HL-60 (cell line): ENCODE data around the gene HDGFL3.

ENCODE experiments used
- DNase-seq, 2 experiments: peaks; one replicate each; pipeline ENCODE4 v3.0.0-alpha.2; 2010 to 2020; ENCODE audit warnings: low read depth in 1 of 2, low spot score in 1 of 2
- H3K27ac ChIP-seq: fragments of 250-450 bp; sonication (Bioruptor Pico); replicated peaks from 2 replicates; pipeline ENCODE4 v1.5.1; 2020; ENCODE audit warnings: mild to moderate bottlenecking, moderate library complexity
- H3K27me3 ChIP-seq: fragments of 250-450 bp; sonication (Bioruptor Pico); 2 replicates; pipeline ENCODE4 v1.5.1; 2021; ENCODE audit warnings: mild to moderate bottlenecking, moderate library complexity; ENCODE audit not compliant: insufficient read depth, poor library complexity, severe bottlenecking
- H3K4me3 ChIP-seq: replicated peaks from 2 replicates; pipeline ENCODE4 v1.5.1; 2011; ENCODE audit warnings: mild to moderate bottlenecking, control low read depth, low read length; ENCODE audit not compliant: insufficient read depth
- CTCF ChIP-seq: IDR thresholded peaks from one replicate; pipeline ENCODE4 v1.5.1; 2011; ENCODE audit warnings: low read length, control low read depth, inconsistent platforms; ENCODE audit not compliant: insufficient read depth
- GABPA ChIP-seq: IDR thresholded peaks from 2 replicates; pipeline ENCODE4 v1.6.1; 2012; ENCODE audit warnings: low read depth
- POLR2AphosphoS5 ChIP-seq: IDR thresholded peaks from 2 replicates; pipeline ENCODE4 v1.6.1; 2012; ENCODE audit warnings: low read depth
- REST ChIP-seq: IDR thresholded peaks from 2 replicates; pipeline ENCODE4 v1.6.1; 2012; ENCODE audit warnings: low read depth; ENCODE audit not compliant: insufficient replicate concordance
- SPI1 ChIP-seq: IDR thresholded peaks from 2 replicates; pipeline ENCODE4 v1.6.1; 2012; ENCODE audit warnings: low read depth, mild to moderate bottlenecking, borderline replicate concordance

The HDGFL3 gene

GRCh38 chr15:83166830-83167229 lies 40.8 kb downstream of the HDGFL3 start:
- no peak for TF ChIP-seq CTCF
- no peak for TF ChIP-seq REST
- no peak for TF ChIP-seq SPI1
- no peak for DNase-seq
- H3K4me3 ChIP-seq, result no peak overlapping the region
- H3K27ac ChIP-seq, result no peak overlapping the region
- H3K27me3 ChIP-seq, result peaks cover 4% of the 10 kb centered on the region

- Histone ChIP-seq H3K27ac (no peak overlapping the region), H3K27me3 (peaks cover 4% of the 10 kb centered on the region), H3K4me3 (no peak overlapping the region)
- TF ChIP-seq POLR2AphosphoS5 (no peak), REST (no peak), GABPA (no peak)
- no peak for DNase-seq
These were observed 41.4 kb downstream of the HDGFL3 start for GRCh38 chr15:83166218-83166617.

GRCh38 chr15:83164771-83165404 lies 42.7 kb downstream of the HDGFL3 start:
- TF ChIP-seq CTCF (no peak), REST (no peak), SPI1 (no peak), POLR2AphosphoS5 (no peak), GABPA (no peak)
- Histone ChIP-seq H3K27me3 (peaks cover 4% of the 10 kb centered on the region), H3K27ac (no peak overlapping the region), H3K4me3 (no peak overlapping the region)
- no peak for DNase-seq
